ENCODE results near the gene TGFA.

DNA sequence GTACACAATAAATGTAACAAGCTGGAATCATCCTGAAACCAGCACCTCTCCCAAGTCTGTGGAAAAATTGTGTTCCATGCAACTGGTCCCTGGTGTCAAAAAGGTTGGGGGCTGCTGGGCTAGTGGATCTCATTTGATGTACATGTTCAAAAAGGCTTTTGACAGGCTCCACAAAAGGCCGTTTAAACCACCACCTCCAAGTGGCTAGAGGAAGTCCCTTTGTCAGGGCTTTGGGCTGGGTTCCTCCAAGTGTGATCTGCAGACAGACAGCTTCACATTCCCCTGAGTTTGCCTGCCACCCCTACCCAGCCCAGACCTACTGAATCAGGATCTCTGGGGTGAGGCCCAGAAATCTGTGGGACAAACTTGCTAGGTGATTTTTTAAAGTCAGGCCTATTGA is 84.7 kb downstream of the TGFA start:
- TF ChIP-seq, protein P1, sequence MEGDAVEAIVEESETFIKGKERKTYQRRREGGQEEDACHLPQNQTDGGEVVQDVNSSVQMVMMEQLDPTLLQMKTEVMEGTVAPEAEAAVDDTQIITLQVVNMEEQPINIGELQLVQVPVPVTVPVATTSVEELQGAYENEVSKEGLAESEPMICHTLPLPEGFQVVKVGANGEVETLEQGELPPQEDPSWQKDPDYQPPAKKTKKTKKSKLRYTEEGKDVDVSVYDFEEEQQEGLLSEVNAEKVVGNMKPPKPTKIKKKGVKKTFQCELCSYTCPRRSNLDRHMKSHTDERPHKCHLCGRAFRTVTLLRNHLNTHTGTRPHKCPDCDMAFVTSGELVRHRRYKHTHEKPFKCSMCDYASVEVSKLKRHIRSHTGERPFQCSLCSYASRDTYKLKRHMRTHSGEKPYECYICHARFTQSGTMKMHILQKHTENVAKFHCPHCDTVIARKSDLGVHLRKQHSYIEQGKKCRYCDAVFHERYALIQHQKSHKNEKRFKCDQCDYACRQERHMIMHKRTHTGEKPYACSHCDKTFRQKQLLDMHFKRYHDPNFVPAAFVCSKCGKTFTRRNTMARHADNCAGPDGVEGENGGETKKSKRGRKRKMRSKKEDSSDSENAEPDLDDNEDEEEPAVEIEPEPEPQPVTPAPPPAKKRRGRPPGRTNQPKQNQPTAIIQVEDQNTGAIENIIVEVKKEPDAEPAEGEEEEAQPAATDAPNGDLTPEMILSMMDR (conservative IDR thresholded peaks at IDR 0.05 in 1 of 2, IDR thresholded peaks at IDR 0.05 in 1 of 2; ENCODE audit: low read depth in 1 of 2, low read length in 2 of 2): no peak
- no peak for TF ChIP-seq EZH2 (IDR thresholded peaks at IDR 0.05; ENCODE audit: low read length, missing control alignments)

All from fibroblast of lung (primary cell).